Activated CD4-positive, alpha-beta T cell treated with anti-CD3 and anti-CD28 coated beads, Interleukin-2, amount 10 ng/mL, durations not matched to agents 24 days and 14 days (primary cell): Measurements from ENCODE around the gene DBP. TPM values are rescaled to one million over a fixed set of nuclear protein-coding genes. Genes with fewer than 3 reads are reported as not detected.
A peak's percentile ranks its signal among the peaks of the same experiment; 100 is the strongest.
"Not testable (repeated sequence)": the region's sequence is repeated elsewhere in the genome, so short reads cannot be mapped to it uniquely, and the experiment has no call there.

Source experiments
- DNase-seq: peaks from one replicate; pipeline ENCODE4 v3.0.0; 2022
- H3K27ac Mint-ChIP-seq: one replicate; pipeline ENCODE4 v1.8.0; 2022; ENCODE audit warnings: mild to moderate bottlenecking, mixed read lengths
- H3K27me3 Mint-ChIP-seq: one replicate; pipeline ENCODE4 v1.8.0; 2022; ENCODE audit warnings: mixed read lengths
- H3K36me3 Mint-ChIP-seq: one replicate; pipeline ENCODE4 v1.8.0; 2022; ENCODE audit warnings: low read depth, mild to moderate bottlenecking, mixed read lengths
- H3K4me1 Mint-ChIP-seq: one replicate; pipeline ENCODE4 v1.8.0; 2021; ENCODE audit warnings: mixed read lengths
- H3K4me3 Mint-ChIP-seq: one replicate; pipeline ENCODE4 v1.8.0; 2022; ENCODE audit warnings: mild to moderate bottlenecking, moderate library complexity, mixed read lengths
- H3K9me3 Mint-ChIP-seq: one replicate; pipeline ENCODE4 v1.8.0; 2021; ENCODE audit warnings: mixed read lengths
- intact Hi-C: fragments of 100-400 bp; cut with micrococcal nuclease; formaldehyde crosslinking; loops from one replicate; pipeline ENCODE4 v1.15.1; 2023
- total RNA-seq: library from RNA; stranded (reverse); gene quantifications from 2 replicates; pipeline ENCODE4 v1.2.3, GENCODE V29; 2022

DBP gene
- total RNA-seq, 1 donor from 2014 or later = 11.2 TPM

DNA sequence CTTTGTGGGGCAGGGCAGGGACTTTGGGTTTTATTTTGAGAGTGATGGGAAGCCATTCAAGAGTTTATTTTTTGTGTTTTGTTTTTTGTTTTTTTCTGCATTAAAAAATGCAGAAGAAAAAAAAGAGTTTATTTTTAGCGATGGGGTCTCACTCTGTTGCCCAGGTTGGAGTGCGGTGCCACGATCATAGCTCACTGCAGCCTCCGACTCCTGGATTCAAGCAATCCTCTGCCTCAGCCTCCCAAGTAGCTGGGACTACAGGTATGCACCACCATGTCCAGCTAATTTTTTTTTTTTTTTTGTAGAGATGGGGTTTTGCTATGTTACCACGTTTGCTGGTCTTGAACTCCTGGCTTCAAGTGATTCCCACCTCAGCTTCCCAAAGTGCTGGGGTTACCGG lies 21.3 kb upstream of the DBP start:
- no peak for DNase-seq
- intact Hi-C loops = no loop called here
- no peak overlapping the region for H3K27ac Mint-ChIP-seq
- H3K27me3 Mint-ChIP-seq = peaks cover 8% of the 10 kb centered on the region
- no peak overlapping the region for H3K4me3 Mint-ChIP-seq
- H3K36me3 Mint-ChIP-seq = no peaks in the 10 kb centered on the region
- no peaks in the 10 kb centered on the region for H3K9me3 Mint-ChIP-seq
- H3K4me1 Mint-ChIP-seq = peaks cover 9% of the 10 kb centered on the region

DNA sequence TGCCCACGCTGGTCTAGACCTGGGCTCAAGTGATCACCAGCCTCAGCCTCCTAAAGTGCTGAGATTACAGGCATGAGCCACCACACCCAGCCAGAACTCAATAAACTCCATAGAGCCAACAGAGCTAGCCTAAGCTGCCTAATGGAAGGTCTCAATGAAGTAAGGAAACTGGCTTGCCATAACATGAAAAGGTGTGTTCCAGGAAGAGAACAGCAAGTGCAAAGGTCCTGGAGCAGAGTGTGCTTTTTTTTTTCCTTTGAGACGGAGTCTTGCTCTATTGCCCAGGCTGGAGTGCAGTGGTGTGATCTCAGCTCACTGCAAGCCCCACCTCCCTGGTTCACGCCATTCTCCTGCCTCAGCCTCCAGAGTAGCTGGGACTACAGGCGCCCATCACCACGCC lies 20.6 kb upstream of the DBP start:
- H3K9me3 Mint-ChIP-seq, H3K4me3 Mint-ChIP-seq, H3K27me3 Mint-ChIP-seq, intact Hi-C loops, H3K36me3 Mint-ChIP-seq, DNase-seq, H3K4me1 Mint-ChIP-seq, H3K27ac Mint-ChIP-seq: not testable (repeated sequence)

DNA sequence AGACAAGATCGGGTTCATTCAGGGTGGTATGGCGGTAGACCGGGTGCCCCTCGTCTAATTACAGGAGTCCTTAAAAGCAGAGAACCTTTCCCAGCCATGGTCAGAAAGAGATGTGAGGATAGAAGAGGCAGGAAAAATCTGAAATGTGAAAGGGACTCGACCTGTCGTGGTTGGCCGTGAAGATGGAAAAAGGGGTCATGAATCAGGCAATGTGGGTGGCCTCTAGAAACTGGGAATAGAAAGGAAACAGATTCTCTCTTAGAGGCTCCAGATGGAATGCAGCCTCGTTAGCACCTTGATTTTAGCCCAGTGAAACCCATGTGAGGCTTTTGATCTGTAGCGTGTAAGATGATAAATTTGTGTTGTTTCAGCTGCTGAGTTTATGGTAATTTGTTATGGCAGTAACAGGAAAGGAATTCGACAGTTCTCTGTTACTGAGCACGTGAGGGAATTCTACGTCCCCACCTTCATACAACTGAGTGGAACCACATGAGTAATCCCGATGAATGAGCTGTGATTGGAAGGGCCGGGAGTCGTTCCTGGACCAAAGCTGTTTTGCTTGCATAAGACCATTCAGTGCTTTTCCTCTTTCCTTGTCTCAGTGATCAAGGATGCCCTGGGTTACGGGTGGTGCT lies 19.8 kb upstream of the DBP start:
- Mint-ChIP-seq H3K27ac (no peak overlapping the region), H3K27me3 (peaks cover 8% of the 10 kb centered on the region)
- no peak for DNase-seq

DNA sequence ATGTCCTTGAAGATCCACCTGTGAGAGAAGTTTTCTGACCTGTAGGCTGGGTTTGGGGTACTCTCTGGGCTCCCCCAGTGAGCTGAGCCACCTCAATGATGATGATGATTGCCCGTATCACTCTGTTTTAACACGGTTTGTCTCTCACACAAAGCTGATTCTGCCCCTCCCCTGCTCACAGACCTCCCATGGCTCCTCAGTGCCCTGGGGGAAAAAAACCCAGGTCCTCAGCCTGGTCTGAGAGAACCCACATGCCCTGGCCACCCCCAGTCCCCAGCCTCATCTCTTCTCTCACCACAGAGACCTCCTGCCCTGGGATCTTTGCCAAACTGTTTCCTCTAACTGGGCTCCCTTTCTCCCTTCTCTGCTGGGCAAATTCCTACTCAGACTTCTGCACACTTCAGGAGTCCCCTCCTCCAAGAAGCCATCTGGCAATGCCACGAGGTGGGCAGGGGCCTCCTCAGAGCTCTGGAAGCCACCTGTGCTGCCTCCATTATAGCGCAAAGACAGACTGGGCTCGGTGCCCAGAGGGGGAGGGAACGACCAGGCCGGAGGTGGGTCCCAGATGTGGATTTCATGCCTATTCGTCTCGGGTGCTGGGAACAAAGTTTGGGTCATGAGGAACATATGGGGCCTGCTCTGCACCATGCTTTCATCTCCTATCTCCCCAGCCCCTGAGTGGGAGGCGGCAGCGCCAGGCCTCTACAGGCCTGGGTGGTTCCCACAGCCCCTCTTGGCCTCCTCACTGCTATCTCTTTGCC lies 17.3 kb upstream of the DBP start:
- H3K4me1 Mint-ChIP-seq = peaks cover 13% of the 10 kb centered on the region
- intact Hi-C loops = no loop called here
- no peaks in the 10 kb centered on the region for H3K36me3 Mint-ChIP-seq
- no peak overlapping the region for H3K27ac Mint-ChIP-seq
- DNase-seq = no peak
- H3K4me3 Mint-ChIP-seq = no peak overlapping the region
- H3K27me3 Mint-ChIP-seq = peaks cover 8% of the 10 kb centered on the region
- H3K9me3 Mint-ChIP-seq = no peaks in the 10 kb centered on the region

More for the DNA sequence above, 19.8 kb upstream of the DBP start:
- Mint-ChIP-seq H3K9me3 (no peaks in the 10 kb centered on the region), H3K4me3 (no peak overlapping the region), H3K4me1 (peaks cover 12% of the 10 kb centered on the region), H3K36me3 (no peaks in the 10 kb centered on the region)
- intact Hi-C loops = no loop called here

GRCh38 chr19:48651683-48652048 lies 14.5 kb upstream of the DBP start:
- no peak overlapping the region for H3K4me3 Mint-ChIP-seq
- H3K36me3 Mint-ChIP-seq = no peaks in the 10 kb centered on the region
- intact Hi-C loops = no loop called here
- H3K9me3 Mint-ChIP-seq = no peaks in the 10 kb centered on the region
- no peaks in the 10 kb centered on the region for H3K27me3 Mint-ChIP-seq
- H3K27ac Mint-ChIP-seq = no peak overlapping the region
- H3K4me1 Mint-ChIP-seq = peaks cover 20% of the 10 kb centered on the region
- no peak for DNase-seq

DNA sequence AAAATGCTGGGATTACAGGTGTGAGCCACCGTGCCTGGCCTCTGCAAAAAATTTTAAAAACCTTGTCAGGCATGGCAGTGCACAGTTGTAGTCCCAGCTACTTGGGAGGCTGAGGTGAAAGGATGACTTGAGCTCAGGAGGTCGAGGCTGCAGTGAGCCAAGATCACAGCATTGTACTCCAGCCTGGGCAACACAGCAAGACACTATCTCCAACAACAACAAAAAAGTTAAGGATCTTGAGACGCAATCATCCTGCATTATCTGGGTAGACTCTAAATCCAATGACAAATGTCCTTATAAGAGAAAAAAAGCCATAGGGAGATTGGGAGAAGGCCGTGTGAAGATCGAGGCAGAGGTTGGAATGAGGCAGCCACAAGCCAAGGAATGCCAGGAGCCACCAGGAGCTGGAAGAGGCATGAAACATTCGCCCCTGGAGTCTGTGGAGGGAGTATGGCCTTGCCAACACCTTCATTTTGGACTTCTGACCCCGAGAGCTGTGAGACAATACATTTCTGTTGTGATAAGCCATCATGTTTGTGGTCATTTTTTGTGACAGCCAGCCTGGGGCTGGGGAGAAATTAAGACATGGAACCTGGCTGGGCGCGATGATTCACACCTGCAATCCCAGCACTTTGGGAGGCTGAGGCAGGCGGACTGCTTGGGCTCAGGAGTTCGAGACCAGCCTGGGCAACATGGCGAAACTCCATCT lies 13.9 kb upstream of the DBP start:
- intact Hi-C loops = no loop called here
- H3K4me1 Mint-ChIP-seq = peaks cover 23% of the 10 kb centered on the region

GRCh38 chr19:48648134-48648533 lies 11.0 kb upstream of the DBP start:
- Mint-ChIP-seq H3K27ac (peak overlapping the region; percentile 9), H3K9me3 (no peaks in the 10 kb centered on the region), H3K36me3 (no peaks in the 10 kb centered on the region), H3K4me1 (peaks cover 40% of the 10 kb centered on the region), H3K27me3 (no peaks in the 10 kb centered on the region), H3K4me3 (peak overlapping the region; percentile 11)
- intact Hi-C loops = loop anchor here (5.0 kb wide), 2 partner anchors 64 to 224 kb away; partner anchors contain the start of gene PPP1R15A
- no peak for DNase-seq

More for the DNA sequence above, 13.9 kb upstream of the DBP start:
- Mint-ChIP-seq H3K9me3 (no peaks in the 10 kb centered on the region), H3K27ac (no peak overlapping the region), H3K36me3 (no peaks in the 10 kb centered on the region), H3K4me3 (no peak overlapping the region), H3K27me3 (no peaks in the 10 kb centered on the region)
- no peak for DNase-seq

DNA sequence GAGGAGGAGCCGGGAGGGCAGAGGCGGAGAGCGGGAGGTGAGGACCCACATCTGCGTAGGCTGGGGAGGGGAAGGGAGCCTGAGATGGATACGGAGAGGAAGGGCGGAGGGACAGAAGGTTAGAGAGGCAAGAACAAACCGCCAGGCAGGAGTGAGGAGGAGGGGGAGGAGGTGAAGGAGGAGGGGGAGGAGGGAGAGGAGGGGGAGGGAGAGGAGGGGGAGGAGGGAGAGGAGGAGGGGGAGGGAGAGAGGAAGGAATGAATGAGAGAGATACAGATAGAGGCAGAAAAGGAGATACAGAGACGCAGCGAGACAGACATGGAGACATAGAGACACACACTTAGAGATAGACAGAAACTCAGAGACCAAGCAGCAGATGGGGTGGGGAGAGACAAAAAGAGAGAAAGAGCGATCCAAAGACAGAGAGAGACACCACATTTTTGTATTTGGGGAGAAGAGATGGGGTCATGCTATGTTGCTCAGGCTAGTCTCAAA lies 9.6 kb upstream of the DBP start:
- no peaks in the 10 kb centered on the region for H3K9me3 Mint-ChIP-seq
- H3K36me3 Mint-ChIP-seq = no peaks in the 10 kb centered on the region
- peaks cover 2% of the 10 kb centered on the region for H3K27me3 Mint-ChIP-seq
- DNase-seq = no peak
- intact Hi-C loops = loop anchor here (1.0 to 5.0 kb wide), 8 partner anchors 9 to 226 kb away; partner anchors contain the start of genes DBP and PPP1R15A
- peak overlapping the region; percentile 96 for H3K4me3 Mint-ChIP-seq
- peaks cover 37% of the 10 kb centered on the region for H3K4me1 Mint-ChIP-seq
- peak overlapping the region; percentile 73 for H3K27ac Mint-ChIP-seq

- intact Hi-C loops = loop anchor here (1.0 to 5.0 kb wide), 8 partner anchors 9 to 226 kb away; partner anchors contain the start of genes DBP and PPP1R15A
- Mint-ChIP-seq H3K27ac (peak within 1 kb of the TSS; percentile 89), H3K9me3 (no peaks in the 10 kb centered on the region), H3K4me1 (peaks cover 37% of the 10 kb centered on the region), H3K4me3 (peak within 1 kb of the TSS; percentile 96), H3K36me3 (no peaks in the 10 kb centered on the region), H3K27me3 (peaks cover 2% of the 10 kb centered on the region)
- peak; percentile 97 for DNase-seq
These were observed 9.0 kb upstream of the DBP start, which contains the start of gene CA11 for GRCh38 chr19:48646001-48646721. Gene CA11 (minus strand): TSS chr19:48646187. CDS start chr19:48645632, 555 bp downstream.

GRCh38 chr19:48645620-48646000 lies 8.4 kb upstream of the DBP start:
- Mint-ChIP-seq H3K4me1 (peaks cover 34% of the 10 kb centered on the region), H3K36me3 (no peaks in the 10 kb centered on the region), H3K9me3 (no peaks in the 10 kb centered on the region), H3K27ac (peak overlapping the region; percentile 89), H3K4me3 (peak overlapping the region; percentile 96), H3K27me3 (peaks cover 2% of the 10 kb centered on the region)
- intact Hi-C loops = loop anchor here (5.0 kb wide), 2 partner anchors 67 to 227 kb away; partner anchors contain the start of gene PPP1R15A
- peak; percentile 67 for DNase-seq

GRCh38 chr19:48644839-48645619 lies 7.8 kb upstream of the DBP start:
- peaks cover 2% of the 10 kb centered on the region for H3K27me3 Mint-ChIP-seq
- no peaks in the 10 kb centered on the region for H3K9me3 Mint-ChIP-seq
- peak overlapping the region; percentile 65 for H3K27ac Mint-ChIP-seq

GRCh38 chr19:48644355-48644754 lies 7.2 kb upstream of the DBP start:
- peaks cover 30% of the 10 kb centered on the region for H3K4me1 Mint-ChIP-seq
- H3K4me3 Mint-ChIP-seq = peak overlapping the region; percentile 96

More at GRCh38 chr19:48644839-48645619, 7.8 kb upstream of the DBP start:
- peaks cover 33% of the 10 kb centered on the region for H3K4me1 Mint-ChIP-seq
- peak overlapping the region; percentile 96 for H3K4me3 Mint-ChIP-seq
- intact Hi-C loops = loop anchor here (5.0 kb wide), 2 partner anchors 67 to 227 kb away; partner anchors contain the start of gene PPP1R15A
- DNase-seq = peak; percentile 90
- H3K36me3 Mint-ChIP-seq = no peaks in the 10 kb centered on the region

More at GRCh38 chr19:48644355-48644754, 7.2 kb upstream of the DBP start:
- Mint-ChIP-seq H3K27me3 (peaks cover 2% of the 10 kb centered on the region), H3K9me3 (no peaks in the 10 kb centered on the region), H3K36me3 (no peaks in the 10 kb centered on the region), H3K27ac (no peak overlapping the region)
- intact Hi-C loops = no loop called here
- DNase-seq = no peak
